Peyer's patch (tissue), 4 donors: ENCODE results near the gene TMEM135.

Source experiments
- POLR2A ChIP-seq, 2 donors: fragments of 450-650 bp; IDR thresholded peaks; one replicate each; pipeline ENCODE4 v1.5.1; 2017; ENCODE audit warnings: antibody characterized with exemption in 2 of 2, mild to moderate bottlenecking in 2 of 2, moderate library complexity in 2 of 2
- TF ChIP-seq, protein P1 (sequence below), 6 experiments: fragments of 450-650 bp in 4 of 6; fragments of 200-600 bp in 2 of 6; sonication (generic) in 1 of 6; IDR thresholded peaks; one replicate each; pipeline ENCODE4 v1.5.1; 2017 to 2019; ENCODE audit warnings: antibody characterized with exemption in 6 of 6, mild to moderate bottlenecking in 3 of 6, moderate library complexity in 1 of 6

DNA sequence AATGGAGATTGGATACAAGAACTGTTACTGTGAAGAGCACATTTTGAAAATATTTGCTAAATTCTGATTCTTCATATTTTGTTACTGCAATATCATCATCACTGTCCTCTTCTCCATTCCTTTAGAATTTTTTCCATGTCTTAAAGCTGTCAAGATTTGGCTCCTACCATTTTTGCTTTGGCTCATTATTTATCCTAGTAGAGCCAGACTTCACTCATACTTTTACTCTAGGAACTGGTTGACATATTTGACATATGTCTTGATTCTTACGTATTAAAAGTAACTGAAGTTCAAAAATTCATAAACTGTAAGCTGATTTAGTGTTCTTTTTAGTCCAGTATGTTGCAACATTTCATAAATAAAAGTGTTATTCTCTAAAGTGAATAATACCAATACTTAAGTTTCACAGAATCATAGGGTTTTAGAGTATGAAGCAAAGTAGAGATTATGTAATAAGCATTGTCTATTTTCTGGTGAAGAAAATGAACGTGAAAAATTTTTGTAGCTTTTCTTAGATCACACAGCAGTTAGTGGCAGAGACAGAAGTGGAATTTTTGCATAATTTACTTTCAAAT, 225.6 kb downstream of the TMEM135 start:
- TF ChIP-seq, protein P1, sequence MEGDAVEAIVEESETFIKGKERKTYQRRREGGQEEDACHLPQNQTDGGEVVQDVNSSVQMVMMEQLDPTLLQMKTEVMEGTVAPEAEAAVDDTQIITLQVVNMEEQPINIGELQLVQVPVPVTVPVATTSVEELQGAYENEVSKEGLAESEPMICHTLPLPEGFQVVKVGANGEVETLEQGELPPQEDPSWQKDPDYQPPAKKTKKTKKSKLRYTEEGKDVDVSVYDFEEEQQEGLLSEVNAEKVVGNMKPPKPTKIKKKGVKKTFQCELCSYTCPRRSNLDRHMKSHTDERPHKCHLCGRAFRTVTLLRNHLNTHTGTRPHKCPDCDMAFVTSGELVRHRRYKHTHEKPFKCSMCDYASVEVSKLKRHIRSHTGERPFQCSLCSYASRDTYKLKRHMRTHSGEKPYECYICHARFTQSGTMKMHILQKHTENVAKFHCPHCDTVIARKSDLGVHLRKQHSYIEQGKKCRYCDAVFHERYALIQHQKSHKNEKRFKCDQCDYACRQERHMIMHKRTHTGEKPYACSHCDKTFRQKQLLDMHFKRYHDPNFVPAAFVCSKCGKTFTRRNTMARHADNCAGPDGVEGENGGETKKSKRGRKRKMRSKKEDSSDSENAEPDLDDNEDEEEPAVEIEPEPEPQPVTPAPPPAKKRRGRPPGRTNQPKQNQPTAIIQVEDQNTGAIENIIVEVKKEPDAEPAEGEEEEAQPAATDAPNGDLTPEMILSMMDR (IDR thresholded peaks at IDR 0.05) = no peak
- no peak for TF ChIP-seq POLR2A (IDR thresholded peaks at IDR 0.05)
